GM23338 (cell line): ENCODE measurements around the gene DSG3.

ENCODE experiments used
- CREB1 ChIP-seq: fragments of 250-450 bp; sonication (Bioruptor Pico); IDR thresholded peaks from 2 replicates; pipeline ENCODE4 v1.5.0; 2020; ENCODE audit warnings: low read depth, mild to moderate bottlenecking, moderate library complexity
- EZH2 ChIP-seq: fragments of 200-600 bp; sonication (generic); IDR thresholded peaks from one replicate; pipeline ENCODE4 v1.8.0; 2017; ENCODE audit warnings: antibody characterized with exemption, mild to moderate bottlenecking, low read depth; ENCODE audit not compliant: unreplicated experiment
- EZH2phosphoT487 ChIP-seq: fragments of 200-600 bp; sonication (generic); IDR thresholded peaks from one replicate; pipeline ENCODE4 v1.8.1; 2018; ENCODE audit warnings: antibody characterized with exemption; ENCODE audit not compliant: unreplicated experiment
- JUNB ChIP-seq: IDR thresholded peaks from one replicate; pipeline ENCODE4 v1.6.1; 2016; ENCODE audit warnings: antibody characterized with exemption; ENCODE audit not compliant: unreplicated experiment
- POLR2AphosphoS5 ChIP-seq: IDR thresholded peaks from 2 replicates; pipeline ENCODE4 v1.6.1; 2016; ENCODE audit warnings: antibody characterized with exemption, low read depth
- STAT1 ChIP-seq: IDR thresholded peaks from one replicate; pipeline ENCODE4 v1.6.1; 2016; ENCODE audit warnings: antibody characterized with exemption; ENCODE audit not compliant: unreplicated experiment
- TF ChIP-seq, protein P1 (sequence below), 2 experiments: fragments of 200-600 bp in 1 of 2; sonication (generic) in 1 of 2; conservative IDR thresholded peaks; 2 replicates each; pipeline versions ENCODE4 v1.5.1 to v1.6.1; 2016 to 2017; ENCODE audit warnings: antibody characterized with exemption in 2 of 2, low read depth in 2 of 2, mild to moderate bottlenecking in 2 of 2, moderate library complexity in 1 of 2
- TF ChIP-seq, protein P2 (sequence below): IDR thresholded peaks from one replicate; pipeline ENCODE4 v1.6.1; 2018; ENCODE audit warnings: antibody characterized with exemption; ENCODE audit not compliant: unreplicated experiment

DNA sequence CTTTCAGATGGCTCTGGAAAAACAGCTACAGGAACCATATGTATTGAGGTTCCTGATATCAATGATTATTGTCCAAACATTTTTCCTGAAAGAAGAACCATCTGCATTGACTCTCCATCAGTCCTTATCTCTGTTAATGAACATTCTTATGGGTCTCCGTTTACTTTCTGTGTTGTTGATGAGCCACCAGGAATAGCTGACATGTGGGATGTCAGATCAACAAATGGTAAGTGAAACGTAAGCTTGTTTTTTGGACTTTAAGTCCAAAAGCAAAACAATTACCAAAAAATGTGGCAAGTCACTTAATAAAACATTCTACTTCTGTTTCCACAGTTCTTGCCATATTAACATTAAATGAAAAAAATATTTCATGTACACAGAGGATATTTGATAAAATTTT is 44.1 kb upstream of the DSG3 start:
- TF ChIP-seq, protein P1, sequence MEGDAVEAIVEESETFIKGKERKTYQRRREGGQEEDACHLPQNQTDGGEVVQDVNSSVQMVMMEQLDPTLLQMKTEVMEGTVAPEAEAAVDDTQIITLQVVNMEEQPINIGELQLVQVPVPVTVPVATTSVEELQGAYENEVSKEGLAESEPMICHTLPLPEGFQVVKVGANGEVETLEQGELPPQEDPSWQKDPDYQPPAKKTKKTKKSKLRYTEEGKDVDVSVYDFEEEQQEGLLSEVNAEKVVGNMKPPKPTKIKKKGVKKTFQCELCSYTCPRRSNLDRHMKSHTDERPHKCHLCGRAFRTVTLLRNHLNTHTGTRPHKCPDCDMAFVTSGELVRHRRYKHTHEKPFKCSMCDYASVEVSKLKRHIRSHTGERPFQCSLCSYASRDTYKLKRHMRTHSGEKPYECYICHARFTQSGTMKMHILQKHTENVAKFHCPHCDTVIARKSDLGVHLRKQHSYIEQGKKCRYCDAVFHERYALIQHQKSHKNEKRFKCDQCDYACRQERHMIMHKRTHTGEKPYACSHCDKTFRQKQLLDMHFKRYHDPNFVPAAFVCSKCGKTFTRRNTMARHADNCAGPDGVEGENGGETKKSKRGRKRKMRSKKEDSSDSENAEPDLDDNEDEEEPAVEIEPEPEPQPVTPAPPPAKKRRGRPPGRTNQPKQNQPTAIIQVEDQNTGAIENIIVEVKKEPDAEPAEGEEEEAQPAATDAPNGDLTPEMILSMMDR (conservative IDR thresholded peaks at IDR 0.05; ENCODE audit: low read depth in 2 of 2), result no peak
- TF ChIP-seq EZH2phosphoT487 (no peak), POLR2AphosphoS5 (no peak), JUNB (no peak), CREB1 (CRISPR knock-in tag) (no peak), EZH2 (no peak), STAT1 (no peak)
- TF ChIP-seq, protein P2, sequence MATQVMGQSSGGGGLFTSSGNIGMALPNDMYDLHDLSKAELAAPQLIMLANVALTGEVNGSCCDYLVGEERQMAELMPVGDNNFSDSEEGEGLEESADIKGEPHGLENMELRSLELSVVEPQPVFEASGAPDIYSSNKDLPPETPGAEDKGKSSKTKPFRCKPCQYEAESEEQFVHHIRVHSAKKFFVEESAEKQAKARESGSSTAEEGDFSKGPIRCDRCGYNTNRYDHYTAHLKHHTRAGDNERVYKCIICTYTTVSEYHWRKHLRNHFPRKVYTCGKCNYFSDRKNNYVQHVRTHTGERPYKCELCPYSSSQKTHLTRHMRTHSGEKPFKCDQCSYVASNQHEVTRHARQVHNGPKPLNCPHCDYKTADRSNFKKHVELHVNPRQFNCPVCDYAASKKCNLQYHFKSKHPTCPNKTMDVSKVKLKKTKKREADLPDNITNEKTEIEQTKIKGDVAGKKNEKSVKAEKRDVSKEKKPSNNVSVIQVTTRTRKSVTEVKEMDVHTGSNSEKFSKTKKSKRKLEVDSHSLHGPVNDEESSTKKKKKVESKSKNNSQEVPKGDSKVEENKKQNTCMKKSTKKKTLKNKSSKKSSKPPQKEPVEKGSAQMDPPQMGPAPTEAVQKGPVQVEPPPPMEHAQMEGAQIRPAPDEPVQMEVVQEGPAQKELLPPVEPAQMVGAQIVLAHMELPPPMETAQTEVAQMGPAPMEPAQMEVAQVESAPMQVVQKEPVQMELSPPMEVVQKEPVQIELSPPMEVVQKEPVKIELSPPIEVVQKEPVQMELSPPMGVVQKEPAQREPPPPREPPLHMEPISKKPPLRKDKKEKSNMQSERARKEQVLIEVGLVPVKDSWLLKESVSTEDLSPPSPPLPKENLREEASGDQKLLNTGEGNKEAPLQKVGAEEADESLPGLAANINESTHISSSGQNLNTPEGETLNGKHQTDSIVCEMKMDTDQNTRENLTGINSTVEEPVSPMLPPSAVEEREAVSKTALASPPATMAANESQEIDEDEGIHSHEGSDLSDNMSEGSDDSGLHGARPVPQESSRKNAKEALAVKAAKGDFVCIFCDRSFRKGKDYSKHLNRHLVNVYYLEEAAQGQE, result no peak
